ENCODE data around the gene BMP3.

DNA sequence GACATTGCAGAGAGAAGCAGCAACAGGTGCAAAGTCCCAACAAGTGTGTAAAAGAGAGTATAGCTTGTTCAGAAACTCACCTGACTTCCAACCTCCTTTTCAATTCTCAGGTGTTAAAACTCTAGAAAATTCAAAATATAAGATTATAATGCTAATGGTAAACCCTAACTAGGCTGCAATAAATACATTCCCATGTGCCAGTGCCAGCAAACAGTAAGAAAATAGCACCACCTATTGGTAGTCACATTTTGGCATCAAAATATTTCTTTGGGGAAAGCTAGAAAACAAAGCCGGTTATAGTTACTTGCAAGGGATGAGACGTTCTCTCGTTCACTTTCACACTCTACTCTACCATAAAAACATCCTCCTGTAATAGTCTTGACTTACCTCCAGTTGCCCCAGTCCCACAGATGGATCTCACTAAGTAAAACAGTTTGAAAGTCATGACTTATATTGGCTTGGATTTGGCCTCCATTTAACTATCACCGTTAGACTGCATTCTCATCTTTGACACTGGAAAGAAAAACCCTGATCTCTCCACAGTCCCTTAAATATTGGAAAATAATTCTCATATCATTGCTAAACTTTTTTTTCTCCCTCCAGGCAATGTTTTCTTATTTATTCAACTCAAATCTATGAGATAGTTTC, 9.6 kb downstream of the BMP3 start:
- TF ChIP-seq CTCF (IDR thresholded peaks at IDR 0.05; ENCODE audit: extremely low read depth in 1 of 2, insufficient read depth in 1 of 2, low read depth in 1 of 2, low read length in 2 of 2) (peak; percentile 26 to 38), POLR2AphosphoS5 (IDR thresholded peaks at IDR 0.05; ENCODE audit: insufficient read depth, low read depth, low read length) (no peak), MAX (IDR thresholded peaks at IDR 0.05; ENCODE audit: insufficient read depth, insufficient read length) (no peak), POLR2A (IDR thresholded peaks at IDR 0.05; ENCODE audit: low read depth, low read length) (no peak), EZH2 (IDR thresholded peaks at IDR 0.05; ENCODE audit: borderline replicate concordance, low read depth, low read length, severe bottlenecking) (no peak), JUN (IDR thresholded peaks at IDR 0.05; ENCODE audit: borderline replicate concordance, insufficient read depth, insufficient read length, low read depth) (no peak), GATA2 (IDR thresholded peaks at IDR 0.05; ENCODE audit: insufficient read depth, insufficient read length, low read depth, low read length) (no peak), MYC (IDR thresholded peaks at IDR 0.05; ENCODE audit: low read depth, low read length) (no peak)

All from endothelial cell of umbilical vein (primary cell).